ENCODE data around the gene DCXR. TPM values are rescaled to one million over a fixed set of nuclear protein-coding genes. Genes with fewer than 3 reads are reported as not detected.

The DCXR gene
- total RNA-seq, 2 experiments from 2014 or later = 93.3 to 104 TPM

- H3K27ac Mint-ChIP-seq = no peak overlapping the region
Measured at GRCh38 chr17:81987161-81987770, 50.2 kb downstream of the DCXR start.

GRCh38 chr17:81986606-81987005, 50.9 kb downstream of the DCXR start:
- H3K27ac Mint-ChIP-seq = no peak overlapping the region
- H3K4me3 Mint-ChIP-seq = no peak overlapping the region
- H3K4me1 Mint-ChIP-seq = no peaks in the 10 kb centered on the region
- no peaks in the 10 kb centered on the region for H3K27me3 Mint-ChIP-seq
- H3K36me3 Mint-ChIP-seq = peaks cover 10% of the 10 kb centered on the region
- no peaks in the 10 kb centered on the region for H3K9me3 Mint-ChIP-seq
- no peak for DNase-seq

More at GRCh38 chr17:81987161-81987770, 50.2 kb downstream of the DCXR start:
- Mint-ChIP-seq H3K36me3 (peaks cover 10% of the 10 kb centered on the region), H3K4me3 (no peak overlapping the region), H3K4me1 (no peaks in the 10 kb centered on the region), H3K9me3 (no peaks in the 10 kb centered on the region), H3K27me3 (no peaks in the 10 kb centered on the region)
- DNase-seq = no peak

Other genes with a start within 250 kb of the DCXR start
- gene GCGR, start 233.5 kb downstream of the DCXR start, total RNA-seq = not detected
- 10 to 100 TPM; 45.4 to 48.4 TPM for gene MCRIP1, start 204.4 kb downstream of the DCXR start, total RNA-seq
- not detected for gene PPP1R27, start 202.6 kb downstream of the DCXR start, total RNA-seq
- 100 to 1,000 TPM; 395 to 405 TPM for gene P4HB, start 177.2 kb downstream of the DCXR start, total RNA-seq
- gene ARHGDIA, start 166.4 kb downstream of the DCXR start, total RNA-seq = 100 to 1,000 TPM; 556 to 594 TPM
- 100 to 1,000 TPM; 306 to 311 TPM for gene ALYREF, start 146.1 kb downstream of the DCXR start, total RNA-seq
- 100 to 1,000 TPM; 119 to 126 TPM for gene ANAPC11, start 146.0 kb downstream of the DCXR start, total RNA-seq
- gene NPB, start 135.5 kb downstream of the DCXR start, total RNA-seq = under 1 TPM in 1 of 2 experiments, not detected in 1; 0.47 TPM
- 10 to 100 TPM; 20.8 to 21.4 TPM for gene PCYT2, start 126.3 kb downstream of the DCXR start, total RNA-seq
- gene SIRT7, start 119.5 kb downstream of the DCXR start, total RNA-seq = 10 to 100 TPM; 27.3 to 30.1 TPM
- 10 to 100 TPM; 18.4 to 19.2 TPM for gene MAFG, start 110.0 kb downstream of the DCXR start, total RNA-seq
- 100 to 1,000 TPM; 158 to 169 TPM for gene PYCR1, start 100.4 kb downstream of the DCXR start, total RNA-seq
- not detected for gene MYADML2, start 90.5 kb downstream of the DCXR start, total RNA-seq
- gene NOTUM, start 76.5 kb downstream of the DCXR start, total RNA-seq = under 1 TPM; 0.19 to 0.36 TPM
- 10 to 100 TPM; 21.7 to 22.5 TPM for gene ASPSCR1, start 60.1 kb downstream of the DCXR start, total RNA-seq
- 100 to 1,000 TPM; 119 to 131 TPM for gene CENPX, start 14.8 kb downstream of the DCXR start, total RNA-seq
- 10 to 100 TPM; 16.5 to 17.3 TPM for gene LRRC45, start 14.4 kb downstream of the DCXR start, total RNA-seq
- 1 to 10 TPM; 4.7 to 5.1 TPM for gene RAC3, start 6.0 kb downstream of the DCXR start, total RNA-seq
- gene RFNG, start 14.1 kb upstream of the DCXR start, total RNA-seq = 10 to 100 TPM; 13.9 to 14.5 TPM
- 100 to 1,000 TPM in 1 of 2 experiments, 10 to 100 TPM in 1; 94.2 to 103 TPM for gene GPS1, start 14.2 kb upstream of the DCXR start, total RNA-seq
- gene DUS1L, start 28.1 kb upstream of the DCXR start, total RNA-seq = 100 to 1,000 TPM; 175 to 190 TPM
- 100 to 1,000 TPM; 282 to 287 TPM for gene FASN, start 60.5 kb upstream of the DCXR start, total RNA-seq
- 10 to 100 TPM; 59.5 to 65.1 TPM for gene CCDC57, start 175.1 kb upstream of the DCXR start, total RNA-seq
- 10 to 100 TPM; 75.8 to 79.3 TPM for gene SLC16A3, start 191.3 kb upstream of the DCXR start, total RNA-seq
- 100 to 1,000 TPM; 110 to 115 TPM for gene CSNK1D, start 236.0 kb upstream of the DCXR start, total RNA-seq